Loucy (cell line): ENCODE results near the gene LAIR2.

Experiments
- CTCF ChIP-seq: fragments of 200-600 bp; sonication (generic); conservative IDR thresholded peaks from 2 replicates; pipeline ENCODE4 v1.5.1; 2014; ENCODE audit warnings: mild to moderate bottlenecking, antibody characterized with exemption, low read length
- EZH2phosphoT487 ChIP-seq: fragments of 200-600 bp; IDR thresholded peaks from 2 replicates; pipeline ENCODE4 v1.6.1; 2018; ENCODE audit warnings: antibody characterized with exemption, mild to moderate bottlenecking, moderate library complexity, borderline replicate concordance

GRCh38 chr19:54489341-54489740 lies 13.3 kb upstream of the LAIR2 start:
- TF ChIP-seq CTCF: no peak
- TF ChIP-seq EZH2phosphoT487: no peak
